CD4-positive, alpha-beta T cell treated with Interleukin-6 at 100 ng/mL for 8 hours (primary cell): ENCODE measurements around the gene HIVEP3.

ENCODE experiments used
- DNase-seq: peaks from one replicate; pipeline ENCODE4 v3.0.0-alpha.2; 2020; ENCODE audit warnings: mixed read lengths, low spot score

The HIVEP3 gene

DNA sequence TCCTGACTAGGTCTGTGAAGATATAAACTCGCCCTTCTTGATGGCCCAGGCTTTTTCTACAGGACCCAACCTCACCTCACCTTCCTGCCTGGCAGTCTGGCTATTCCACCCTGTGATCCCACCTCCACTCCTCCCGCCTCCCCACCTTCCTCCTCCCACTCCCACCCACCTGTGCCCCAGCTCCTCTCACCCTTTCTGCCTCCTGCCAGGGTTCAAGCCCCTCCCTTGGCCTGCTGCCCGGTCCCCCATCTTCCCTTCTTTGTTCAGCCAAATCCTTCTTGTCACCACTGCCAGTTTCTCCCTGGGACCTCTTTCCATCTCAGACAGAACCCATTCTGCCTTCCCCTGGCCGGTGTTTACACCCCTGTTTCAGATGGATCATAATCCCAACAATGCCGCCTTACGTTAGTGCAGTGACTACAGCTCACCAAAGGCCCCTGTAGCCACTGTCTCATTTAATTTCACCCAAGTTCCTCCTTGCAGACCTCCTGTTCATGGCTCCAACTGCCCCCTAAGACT, 306.7 kb downstream of the HIVEP3 start:
- no peak for DNase-seq

DNA sequence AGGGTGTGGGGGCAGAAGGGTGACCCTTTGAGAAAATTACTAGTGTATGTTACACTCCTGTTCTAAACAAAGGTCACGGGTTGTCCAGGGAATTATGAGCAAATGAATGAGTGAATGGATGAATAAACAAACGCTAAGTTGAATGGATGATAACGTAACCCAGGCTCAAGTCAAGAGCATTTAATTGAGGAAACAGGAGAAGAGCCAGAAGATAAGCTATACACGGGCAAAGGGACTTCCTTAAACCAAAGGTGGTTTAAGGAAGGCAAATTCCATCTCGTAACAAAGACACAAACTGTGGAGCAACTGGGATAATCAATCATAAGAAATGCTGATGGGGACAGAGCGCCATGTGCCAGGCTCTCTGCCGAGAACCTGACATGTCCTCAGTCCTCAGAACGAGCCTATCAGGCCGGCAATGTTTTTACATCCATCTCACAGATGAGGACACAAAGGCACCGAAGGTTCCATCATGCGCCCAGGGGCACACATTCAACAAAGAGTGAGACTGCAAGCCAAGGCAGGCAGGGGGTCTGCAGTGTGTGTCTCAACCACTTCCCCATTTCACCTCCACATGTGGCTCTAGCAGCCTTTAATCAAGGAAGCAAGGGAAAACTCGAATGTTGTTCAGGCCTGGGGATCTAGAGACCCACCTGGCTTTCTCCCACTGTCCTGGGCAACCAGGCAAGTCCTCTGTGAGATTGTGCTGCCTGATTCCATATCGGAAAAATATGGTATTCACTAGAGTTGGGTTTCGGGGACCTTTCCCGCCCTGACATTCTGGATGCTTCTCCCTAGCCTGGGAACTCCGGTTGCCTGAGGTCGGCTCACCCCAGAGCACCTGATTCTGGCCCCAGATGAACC, 307.4 kb downstream of the HIVEP3 start:
- DNase-seq: no peak

DNA sequence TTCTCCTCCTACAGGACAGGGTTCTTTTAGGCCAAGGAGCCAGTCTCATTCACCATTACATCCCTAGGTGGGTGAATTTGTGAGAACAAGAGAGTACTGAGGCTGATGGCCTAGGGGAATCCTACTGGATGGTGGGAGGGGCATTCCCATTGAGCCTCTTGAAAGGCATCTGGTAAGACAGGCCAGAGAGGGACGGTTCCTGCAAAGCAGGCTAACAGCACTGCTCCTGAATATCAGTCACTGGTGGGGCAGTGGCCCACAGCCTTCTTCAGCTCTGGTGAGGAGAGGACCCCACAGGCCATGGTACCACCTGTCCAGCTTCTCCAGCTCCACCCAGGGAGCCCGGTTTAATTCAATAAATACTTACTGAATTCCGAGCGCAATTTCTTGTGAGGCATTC, 308.4 kb downstream of the HIVEP3 start:
- no peak for DNase-seq

DNA sequence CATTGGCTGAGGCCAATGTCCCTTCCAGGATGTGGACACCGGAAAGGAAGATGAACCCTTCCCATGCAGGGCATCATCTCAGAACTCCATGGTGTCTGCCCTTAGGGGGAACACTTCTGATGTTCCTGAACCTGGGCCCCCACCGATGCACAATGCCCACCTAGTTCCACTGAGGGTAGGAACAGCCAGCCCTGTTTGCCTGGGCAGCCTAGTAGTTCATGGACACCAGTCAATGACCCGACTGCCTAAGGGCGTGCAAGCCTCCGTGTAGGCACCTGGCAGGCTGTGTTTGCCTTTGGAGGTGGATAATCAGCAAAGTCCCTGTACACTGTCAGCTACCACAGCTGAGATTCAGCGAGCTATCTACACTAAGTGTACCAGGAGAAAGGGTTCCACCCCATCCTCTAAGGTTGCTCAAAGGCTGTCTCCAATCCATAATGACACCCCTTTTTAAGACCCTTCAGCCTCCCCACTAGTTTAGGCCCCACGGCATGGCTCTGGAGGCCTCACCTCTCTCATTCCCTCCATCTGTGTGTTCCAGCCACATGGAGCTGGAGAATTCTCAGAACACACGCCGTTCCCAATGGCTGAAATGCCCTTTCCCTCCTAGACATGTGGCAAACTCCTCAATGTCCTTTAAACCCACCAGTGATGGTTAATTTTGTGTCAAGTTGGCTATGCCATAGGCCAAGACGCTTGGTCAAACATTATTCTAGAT, 309.4 kb downstream of the HIVEP3 start:
- no peak for DNase-seq

DNA sequence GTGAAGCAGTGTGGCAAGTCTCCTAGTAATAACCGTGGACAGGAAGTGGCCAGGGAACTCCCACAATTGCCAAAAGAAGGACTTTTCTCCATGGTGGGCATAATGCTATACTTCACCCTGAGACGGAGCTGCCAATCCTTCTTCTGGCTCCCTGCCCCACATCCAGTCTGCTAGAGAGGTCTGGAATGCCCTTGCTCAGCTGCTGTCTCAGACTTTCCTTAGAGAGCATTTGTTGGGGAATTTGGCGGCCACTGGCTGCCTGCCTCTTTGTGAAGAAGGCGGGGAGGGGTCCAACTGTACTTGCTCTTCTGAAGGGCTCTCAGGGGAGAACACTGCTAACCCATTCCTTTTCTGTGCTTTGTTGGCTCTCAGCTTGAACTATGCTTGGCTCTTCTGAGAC, 310.5 kb downstream of the HIVEP3 start:
- no peak for DNase-seq

DNA sequence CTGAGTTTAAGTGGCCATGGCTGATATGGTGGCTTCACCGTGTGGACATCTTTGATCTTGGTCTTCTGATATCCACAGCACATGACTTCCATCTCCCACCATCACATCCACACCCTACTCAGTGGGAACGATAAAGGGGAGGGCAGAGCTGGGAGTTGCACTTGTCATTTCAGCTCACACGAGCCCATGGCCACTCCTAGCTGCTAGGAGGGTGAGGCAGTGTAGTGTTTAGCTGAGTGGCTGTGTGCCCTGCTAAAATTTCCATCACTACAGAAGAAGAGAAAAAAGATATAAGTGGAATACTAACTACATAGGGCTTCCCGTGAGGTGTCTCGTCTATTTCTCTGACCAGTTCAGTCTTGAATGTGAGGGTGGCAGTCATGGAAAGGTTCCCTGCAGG, 310.9 kb downstream of the HIVEP3 start:
- DNase-seq: no peak

DNA sequence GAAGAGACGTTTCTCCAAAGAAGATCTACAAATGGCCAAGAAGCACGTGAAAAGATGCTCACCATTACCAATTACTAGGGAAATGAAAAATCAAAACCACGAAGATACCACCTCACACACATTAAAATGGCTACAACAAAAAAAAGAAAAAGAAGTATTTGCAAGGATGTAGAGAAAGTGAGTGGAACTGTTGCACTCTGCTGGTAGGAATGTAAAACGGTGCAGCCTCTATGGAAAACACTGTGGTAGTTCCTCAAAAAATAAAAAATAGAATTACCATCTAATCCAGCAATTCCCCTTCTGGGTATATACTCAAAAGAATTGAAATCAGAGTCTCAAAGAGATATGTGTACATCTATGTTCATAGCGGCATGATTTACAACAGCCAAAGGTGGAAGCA, 318.8 kb downstream of the HIVEP3 start:
- DNase-seq: no peak

DNA sequence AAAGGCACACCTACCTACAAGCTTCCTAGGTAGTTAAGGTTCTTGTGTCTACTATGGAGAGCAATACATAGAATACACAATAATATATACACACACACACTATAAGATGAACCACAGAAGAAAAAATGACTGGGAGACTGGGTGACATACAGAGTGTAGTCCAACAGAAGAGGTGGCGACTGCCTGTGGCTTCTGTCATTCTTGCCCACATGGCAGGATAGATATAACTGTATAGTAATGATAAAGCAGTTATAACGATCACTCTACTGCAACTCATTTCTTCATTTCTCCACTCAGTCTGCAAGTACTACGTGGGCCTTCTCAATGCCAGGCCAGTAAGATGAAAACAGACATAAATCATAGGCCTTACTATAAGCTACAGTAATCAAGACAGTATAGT, 320.4 kb downstream of the HIVEP3 start:
- no peak for DNase-seq

DNA sequence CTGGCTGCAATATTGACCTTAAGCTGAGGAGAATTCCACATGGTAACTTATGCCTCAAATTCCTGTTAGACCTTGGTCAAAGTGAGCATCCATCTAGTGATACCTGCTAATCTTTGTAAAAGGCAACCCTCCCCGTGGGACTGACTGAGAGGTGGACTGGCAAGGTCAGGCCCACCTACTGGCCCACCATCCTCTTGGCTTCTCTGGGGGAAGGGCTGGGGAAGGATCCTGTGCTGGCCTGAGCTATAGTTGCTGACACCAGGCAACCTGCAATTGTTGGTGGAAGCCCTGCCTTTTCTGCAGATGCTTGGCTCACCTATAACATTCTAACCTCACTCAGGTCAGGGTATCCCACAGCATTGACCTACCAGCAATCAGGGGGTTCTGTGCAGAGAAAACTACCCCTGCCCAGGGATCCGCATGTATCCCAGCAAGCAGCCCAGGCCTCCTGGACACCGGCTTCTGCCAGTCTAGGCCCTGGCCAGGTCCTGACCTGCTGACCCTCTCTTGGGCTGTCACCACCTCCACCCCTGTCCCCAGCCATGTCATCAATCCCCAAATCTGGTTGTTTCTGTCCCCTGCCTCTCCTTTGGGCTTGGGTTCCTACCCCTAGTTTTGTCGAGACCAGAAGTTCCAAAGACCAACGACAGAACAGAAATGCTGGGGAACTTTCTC, 326.1 kb downstream of the HIVEP3 start:
- no peak for DNase-seq

DNA sequence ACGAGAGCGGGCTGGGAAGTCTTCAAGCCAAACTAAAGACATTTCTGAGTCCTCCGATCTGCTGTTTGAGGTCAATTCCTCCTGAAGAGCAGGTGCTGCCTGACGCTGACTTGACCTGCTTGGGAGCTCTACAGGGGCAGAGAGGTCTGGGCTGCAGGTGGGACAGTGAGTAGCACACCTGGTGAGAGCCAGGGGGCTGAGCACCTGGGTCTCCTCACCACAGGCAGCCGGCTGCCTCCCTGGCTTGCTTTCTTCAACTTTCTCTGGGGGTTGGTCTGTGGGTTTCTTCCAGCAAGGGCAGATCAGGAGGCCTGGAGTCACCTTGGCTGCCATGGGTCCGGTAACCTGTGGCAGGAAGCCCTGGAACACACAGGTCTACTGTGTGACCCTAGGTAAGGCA, 326.8 kb downstream of the HIVEP3 start:
- no peak for DNase-seq

DNA sequence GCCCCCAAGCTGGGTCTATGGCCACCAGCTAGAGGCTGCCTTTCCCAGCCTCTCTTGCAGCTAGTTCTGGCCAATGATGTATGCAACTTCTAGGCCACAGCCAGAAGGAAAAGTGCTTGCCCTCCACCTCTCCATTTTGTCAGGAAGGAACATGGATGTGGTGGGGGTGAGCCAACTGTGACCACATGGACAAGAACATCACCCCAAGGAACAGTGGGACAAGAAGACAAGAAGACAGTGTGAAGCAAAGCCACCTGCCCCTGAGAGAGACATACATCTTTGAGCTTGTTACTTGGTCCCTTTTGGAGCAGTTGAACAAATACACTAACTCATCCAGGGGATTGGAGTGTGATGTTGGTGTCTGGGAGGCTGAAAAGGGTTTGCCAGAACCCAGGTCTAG, 328.4 kb downstream of the HIVEP3 start:
- DNase-seq: no peak

DNA sequence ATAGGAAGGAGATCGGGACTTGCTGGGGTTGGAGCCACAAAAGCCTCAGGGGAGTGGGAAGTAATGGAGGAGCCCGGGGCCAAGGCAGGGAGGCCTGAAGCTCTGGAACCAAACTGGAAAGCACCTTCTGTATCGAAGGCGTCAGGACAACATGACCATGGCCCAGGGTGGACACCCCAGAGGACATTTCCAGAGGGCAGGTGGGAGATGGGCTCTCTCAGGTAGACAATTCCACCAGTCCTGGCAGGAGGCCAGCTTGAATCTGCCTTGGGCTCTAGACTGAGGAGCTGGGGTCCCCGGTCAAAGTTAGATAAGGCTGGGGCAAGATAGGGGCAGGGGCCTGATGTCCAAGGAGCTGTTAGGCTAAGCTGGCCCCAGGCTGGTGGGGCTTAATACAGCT, 329.3 kb downstream of the HIVEP3 start:
- no peak for DNase-seq

DNA sequence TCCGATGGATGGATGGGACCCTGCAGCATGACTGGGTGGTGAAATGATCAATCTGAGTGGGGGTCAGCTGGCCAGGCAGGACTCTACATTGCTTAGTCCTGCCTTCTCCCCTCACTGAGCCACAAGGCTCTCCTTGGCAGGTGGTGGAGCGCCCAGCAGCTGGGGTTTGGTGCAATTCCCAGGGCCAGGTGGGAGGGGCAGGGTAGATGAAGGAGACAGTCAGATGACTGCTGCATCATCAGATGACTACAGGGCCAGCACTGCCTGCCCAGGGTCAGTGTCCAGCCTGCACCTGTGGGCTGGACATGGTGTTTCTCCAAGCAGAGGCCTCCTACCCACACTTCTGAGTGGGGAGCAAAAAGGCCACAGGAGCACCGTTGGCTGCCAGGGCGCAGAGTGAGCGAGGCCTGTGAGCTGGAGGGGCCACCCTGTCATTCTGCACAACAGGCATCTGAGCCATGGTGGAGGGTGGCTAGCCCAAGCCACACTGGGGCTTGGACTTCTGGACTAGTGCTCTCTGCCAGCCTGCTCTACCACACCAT, 330.3 kb downstream of the HIVEP3 start:
- DNase-seq: no peak

DNA sequence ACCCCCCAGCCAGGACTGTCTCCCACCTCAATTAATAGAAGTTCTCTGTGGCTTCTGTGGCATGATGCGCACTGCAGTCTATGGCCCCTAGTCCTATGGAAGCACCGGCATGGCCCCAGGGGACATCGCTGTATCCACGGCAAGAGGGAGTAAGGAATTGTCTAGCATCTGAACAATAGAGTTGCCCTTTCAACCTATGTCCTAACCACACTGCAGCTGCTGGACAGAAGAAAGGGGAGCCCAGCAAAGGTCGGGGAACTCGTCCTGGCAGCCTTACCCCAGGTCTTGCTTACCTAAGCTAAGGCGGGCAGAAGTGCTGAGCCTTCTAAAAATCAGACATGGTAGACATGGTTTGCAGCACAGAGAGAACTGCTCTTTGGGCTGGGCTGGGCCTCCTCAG, 330.9 kb downstream of the HIVEP3 start:
- DNase-seq: no peak

DNA sequence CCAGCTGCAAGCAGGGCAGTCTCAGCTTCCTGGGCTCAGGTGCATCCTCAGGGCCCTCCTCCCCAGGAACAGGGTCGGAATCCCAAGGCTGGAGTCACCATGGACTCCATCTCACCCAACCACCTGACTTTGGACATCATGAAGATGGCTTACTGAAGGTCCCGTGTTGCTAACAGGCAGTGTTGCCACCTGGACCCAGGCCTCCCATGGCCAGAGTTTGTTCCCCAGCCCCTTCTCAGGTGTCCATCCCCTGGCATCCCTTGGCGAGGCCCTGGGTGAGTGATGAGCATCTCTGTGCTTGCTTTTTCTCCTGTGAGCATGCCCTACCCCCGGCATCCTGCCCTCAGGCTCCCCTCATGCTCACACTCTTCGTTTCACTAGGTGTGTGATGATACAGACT, 332.5 kb downstream of the HIVEP3 start:
- no peak for DNase-seq

DNA sequence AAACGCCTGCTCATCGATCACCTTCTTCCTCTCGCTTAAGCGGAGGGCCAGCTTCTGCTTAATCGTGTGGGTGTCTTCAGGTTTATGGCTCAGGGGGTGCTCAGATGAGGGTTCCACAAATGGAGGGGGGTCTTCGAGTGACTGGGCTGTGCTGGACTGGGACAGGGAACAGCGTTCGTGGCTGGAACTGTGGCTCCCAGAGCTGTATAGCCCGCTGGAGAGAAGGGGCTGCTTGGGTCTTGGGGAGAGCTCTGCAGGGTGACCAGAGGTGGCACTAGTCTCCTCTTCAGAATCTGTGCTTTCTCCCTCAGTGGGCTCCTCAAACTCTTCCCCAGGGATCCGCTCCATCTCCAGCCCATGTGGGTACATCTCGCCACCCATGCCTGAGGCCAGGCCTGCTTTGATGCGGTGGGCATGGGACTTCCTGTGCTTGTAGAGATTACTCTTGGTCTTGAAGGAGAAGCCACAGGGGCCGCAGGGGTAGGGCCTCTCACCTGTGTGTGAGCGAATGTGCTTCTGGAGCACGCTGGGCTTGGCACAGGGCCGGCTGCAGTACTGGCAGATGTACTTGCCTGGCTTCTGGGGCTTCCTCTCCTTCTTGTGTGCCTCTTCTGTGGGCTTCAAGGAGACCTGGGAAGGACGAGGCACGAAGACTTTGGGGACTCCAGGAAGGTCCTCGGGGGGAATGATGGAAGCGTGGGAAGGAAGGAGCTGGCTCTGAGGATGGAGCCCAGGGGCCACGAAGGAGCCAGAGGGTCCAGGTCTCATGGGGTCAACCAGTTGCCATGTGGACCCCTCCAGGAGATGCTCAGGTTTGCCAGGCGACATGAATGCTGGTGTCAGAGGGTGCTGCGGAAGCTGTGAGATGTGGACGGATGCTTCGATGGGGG, 334.8 kb downstream of the HIVEP3 start:
- DNase-seq: no peak

DNA sequence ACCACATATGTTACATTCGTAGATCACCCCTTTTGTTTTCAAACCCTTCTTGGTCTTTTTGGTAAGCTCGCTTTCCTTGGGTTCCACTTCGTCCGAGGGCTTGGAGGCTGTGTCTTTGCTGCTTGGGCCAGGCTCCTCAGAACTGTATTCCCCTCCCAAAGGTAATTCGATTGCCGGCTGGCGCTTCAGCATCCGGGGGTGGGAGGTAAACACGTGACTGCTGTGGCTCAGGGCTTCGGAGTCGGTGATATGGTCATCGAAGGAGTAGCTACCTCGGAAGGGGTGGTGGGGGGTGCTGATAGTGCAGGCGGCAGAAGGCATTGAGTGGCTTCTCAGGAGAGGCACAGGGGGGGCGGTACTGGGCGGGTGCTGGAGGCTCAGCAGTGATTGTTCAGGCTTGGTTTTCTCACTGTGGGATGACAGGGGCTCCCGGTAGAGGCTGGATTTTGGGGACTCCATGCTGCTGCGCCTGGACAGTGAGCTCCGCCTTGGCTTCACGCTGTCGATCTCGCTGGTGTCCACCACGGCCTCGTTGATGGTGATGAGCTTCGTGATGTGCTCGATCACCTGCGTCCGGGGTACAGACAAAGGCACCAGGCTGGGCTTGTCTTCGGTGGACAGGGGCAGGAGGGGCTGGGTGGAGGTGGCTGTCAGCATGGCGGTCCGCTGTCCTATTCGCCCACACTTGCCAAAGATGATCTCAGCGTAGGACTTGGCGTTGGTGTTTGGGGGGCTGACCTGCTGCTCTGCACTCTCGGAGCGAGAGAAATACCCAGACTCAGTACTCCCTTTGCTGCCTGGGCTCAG, 335.7 kb downstream of the HIVEP3 start:
- no peak for DNase-seq

DNA sequence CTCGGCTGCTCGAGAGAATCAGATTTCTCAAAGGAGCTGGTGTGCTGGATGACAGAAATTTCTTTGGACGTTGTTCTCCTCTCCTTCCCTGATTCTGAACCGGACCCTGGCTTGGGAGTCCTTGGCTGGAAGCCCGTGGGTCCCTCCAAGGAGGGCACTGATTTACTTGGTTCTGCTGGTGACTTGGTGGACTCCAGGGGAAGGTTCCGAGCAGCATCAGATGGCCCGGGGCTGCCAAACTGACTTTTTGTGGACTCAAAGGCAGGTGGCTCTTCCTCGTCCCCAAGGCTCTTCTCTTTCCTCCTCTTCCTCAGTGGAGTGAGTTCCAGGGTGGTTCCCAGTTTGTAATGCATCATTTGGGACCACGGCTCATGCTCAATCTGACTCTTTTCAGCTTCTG, 336.4 kb downstream of the HIVEP3 start:
- no peak for DNase-seq

DNA sequence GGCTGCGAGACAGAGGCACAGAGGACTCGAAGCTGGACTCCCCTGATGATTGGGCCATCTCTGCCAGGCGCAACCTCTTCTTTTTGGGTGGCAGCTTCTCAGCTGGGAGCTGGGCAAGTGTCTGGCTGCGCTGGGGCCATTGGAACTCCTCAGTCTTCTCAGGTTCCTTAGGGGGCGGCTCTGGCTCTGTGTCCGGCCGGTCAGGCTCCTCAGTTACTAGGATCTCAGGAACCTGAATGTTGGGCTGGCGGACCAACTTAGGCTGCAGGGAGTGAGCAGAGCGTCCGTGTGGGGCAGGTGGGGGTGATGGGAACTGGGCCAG, 336.8 kb downstream of the HIVEP3 start:
- DNase-seq: no peak

DNA sequence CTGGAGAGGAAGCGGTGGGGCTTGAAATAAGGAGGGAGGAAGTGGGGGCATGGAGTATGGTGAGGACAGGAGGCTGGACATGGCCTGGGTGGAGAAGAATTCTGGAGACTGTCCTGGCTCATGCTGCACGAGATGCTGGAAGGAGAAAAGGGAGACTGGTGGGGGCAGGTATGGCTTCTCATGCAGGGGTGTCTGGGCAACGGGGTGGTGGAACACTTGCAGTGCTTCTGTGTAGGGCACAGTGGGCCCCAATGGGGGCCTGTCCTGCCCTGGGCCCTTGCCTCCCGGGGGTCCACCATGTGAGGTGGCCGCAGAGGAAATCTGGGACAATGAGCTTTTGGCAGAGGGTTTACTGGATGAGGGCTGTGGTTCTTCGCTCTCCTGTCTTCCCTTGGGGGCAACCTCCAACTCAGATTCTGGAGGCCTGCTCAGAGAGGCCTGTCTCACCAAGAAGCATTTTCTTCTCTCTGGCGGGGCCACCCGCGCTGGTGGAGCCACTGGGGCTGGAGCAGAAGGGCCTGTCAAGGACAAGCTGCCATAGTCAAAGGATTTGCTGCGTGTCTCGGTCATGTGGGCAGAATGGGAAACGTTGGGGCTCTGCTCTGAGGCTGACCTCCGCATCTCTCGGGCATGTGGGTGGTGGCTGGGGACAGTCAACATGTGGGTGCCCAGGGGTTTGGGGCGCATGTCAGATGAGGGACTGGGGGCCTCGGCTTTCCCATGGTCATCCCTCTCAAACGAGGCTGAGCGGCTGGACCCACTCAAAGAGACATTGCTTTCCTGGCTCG, 337.3 kb downstream of the HIVEP3 start:
- DNase-seq: no peak
